Epidermal melanocyte (primary cell): Measurements from ENCODE around the gene PERCC1.
"Not testable (repeated sequence)": the region's sequence is repeated elsewhere in the genome, so short reads cannot be mapped to it uniquely, and the experiment has no call there.

Experiments
- DNase-seq: peaks from one replicate; pipeline ENCODE4 v3.0.0; 2011; ENCODE audit warnings: low spot score; ENCODE audit not compliant: insufficient read length

PERCC1 gene

GRCh38 chr16:1466968-1467521, 36.2 kb downstream of the PERCC1 start:
- DNase-seq: no peak

- DNase-seq: no peak
These were observed 37.5 kb downstream of the PERCC1 start for GRCh38 chr16:1468426-1468810.

GRCh38 chr16:1469141-1469540, 38.3 kb downstream of the PERCC1 start:
- not testable (repeated sequence) for DNase-seq

- DNase-seq: no peak
These were observed 38.9 kb downstream of the PERCC1 start for GRCh38 chr16:1469693-1470201.

GRCh38 chr16:1470481-1471251, 39.8 kb downstream of the PERCC1 start:
- no peak for DNase-seq

GRCh38 chr16:1471569-1472194, 40.8 kb downstream of the PERCC1 start:
- peak; percentile 83 for DNase-seq

GRCh38 chr16:1472974-1473373, 42.1 kb downstream of the PERCC1 start:
- DNase-seq: no peak

- DNase-seq: no peak
These were observed 43.4 kb downstream of the PERCC1 start for GRCh38 chr16:1474082-1474795.

GRCh38 chr16:1474796-1475551, 44.1 kb downstream of the PERCC1 start, which contains the start of gene CLCN7:
CLCN7 (minus strand) TSS chr16:1475028; CDS start chr16:1474974, 54 bp downstream.
- DNase-seq: peak; percentile 98

- DNase-seq: no peak
These were observed 44.8 kb downstream of the PERCC1 start for GRCh38 chr16:1475552-1476114.

- DNase-seq: no peak
These were observed 46.2 kb downstream of the PERCC1 start for GRCh38 chr16:1477033-1477432.

- not testable (repeated sequence) for DNase-seq
These were observed 48.1 kb downstream of the PERCC1 start for GRCh38 chr16:1478937-1479336.

- DNase-seq: no peak
These were observed 51.3 kb downstream of the PERCC1 start for GRCh38 chr16:1481906-1482835.
